PC-9 (cell line): ENCODE measurements around the gene C11orf86. TPM values are rescaled to one million over a fixed set of nuclear protein-coding genes. Genes with fewer than 3 reads are reported as not detected.
"Not testable (repeated sequence)": the region's sequence is repeated elsewhere in the genome, so short reads cannot be mapped to it uniquely, and the experiment has no call there.

ENCODE experiments used
- BruUV-seq: library from RNA; stranded (reverse); fragments of 400-500 nt; replicated peaks from 2 replicates; lab custom pipeline; 2021; lab: Mats Ljungman, UMichigan
- CTCF ChIA-PET: fragments of 300-600 bp; sonication (Branson Sonifier 250); formaldehyde crosslinking; loops from one replicate; lab custom pipeline; 2022; ENCODE audit warnings: antibody characterized with exemption; lab: Charles Lee
- POLR2A ChIA-PET: fragments of 300-600 bp; sonication (Branson Sonifier 250); formaldehyde crosslinking; loops from one replicate; lab custom pipeline; 2022; ENCODE audit warnings: antibody characterized with exemption; ENCODE audit not compliant: unreplicated experiment; lab: Charles Lee
- DNase-seq, 2 experiments: peaks; one replicate each; pipeline versions ENCODE4 v3.0.0 to v3.0.0-alpha.2; 2015 to 2022; ENCODE audit warnings: mixed read lengths in 1 of 2
- H2AFZ ChIP-seq: fragments of 200-600 bp; sonication (generic); 2 replicates; pipeline ENCODE4 v1.8.1; 2017; ENCODE audit warnings: antibody characterized with exemption
- H3F3A ChIP-seq: fragments of 200-600 bp; sonication (generic); 2 replicates; pipeline ENCODE4 v1.8.1; 2017; ENCODE audit warnings: antibody characterized with exemption, mild to moderate bottlenecking, low read depth; ENCODE audit not compliant: insufficient read depth
- H3K27ac ChIP-seq: fragments of 200-600 bp; sonication (generic); 2 replicates; pipeline ENCODE4 v1.6.1; 2016; ENCODE audit warnings: mixed run types
- H3K27me3 ChIP-seq: fragments of 200-600 bp; sonication (generic); 2 replicates; pipeline ENCODE4 v1.6.1; 2016; ENCODE audit warnings: low read depth, mixed run types; ENCODE audit not compliant: insufficient read depth
- H3K36me3 ChIP-seq: fragments of 200-600 bp; sonication (generic); 2 replicates; pipeline ENCODE4 v1.6.1; 2016; ENCODE audit warnings: low read depth, mixed run types
- H3K4me1 ChIP-seq: fragments of 200-600 bp; sonication (generic); replicated peaks from 2 replicates; pipeline ENCODE4 v1.6.1; 2016; ENCODE audit warnings: mixed run types; ENCODE audit not compliant: insufficient read depth
- H3K4me2 ChIP-seq: fragments of 200-600 bp; sonication (generic); 2 replicates; pipeline ENCODE4 v1.6.1; 2017; ENCODE audit warnings: mixed run types
- H3K4me3 ChIP-seq: fragments of 200-600 bp; sonication (generic); 2 replicates; pipeline ENCODE4 v1.6.1; 2016; ENCODE audit warnings: mixed run types
- H3K79me2 ChIP-seq: fragments of 200-600 bp; sonication (generic); 2 replicates; pipeline ENCODE4 v1.6.1; 2017; ENCODE audit warnings: low read depth, mixed run types
- H3K9me2 ChIP-seq: fragments of 200-600 bp; sonication (generic); 2 replicates; pipeline ENCODE4 v1.8.1; 2017; ENCODE audit warnings: mild to moderate bottlenecking; ENCODE audit not compliant: insufficient read depth
- H3K9me3 ChIP-seq: fragments of 200-600 bp; sonication (generic); 2 replicates; pipeline ENCODE4 v1.8.1; 2016; ENCODE audit warnings: low read depth; ENCODE audit not compliant: insufficient read depth
- H4K20me1 ChIP-seq: fragments of 200-600 bp; sonication (generic); 2 replicates; pipeline ENCODE4 v1.8.1; 2017; ENCODE audit not compliant: insufficient read depth
- CTCF ChIP-seq: fragments of 200-600 bp; sonication (generic); conservative IDR thresholded peaks from 2 replicates; pipeline ENCODE4 v1.6.1; 2017; ENCODE audit warnings: mixed run types, antibody characterized with exemption, mild to moderate bottlenecking, moderate library complexity
- EZH2 ChIP-seq: fragments of 200-600 bp; sonication (generic); IDR thresholded peaks from 2 replicates; pipeline ENCODE4 v1.8.0; 2017; ENCODE audit warnings: antibody characterized with exemption, low read depth
- intact Hi-C: fragments of 100-400 bp; cut with micrococcal nuclease; formaldehyde crosslinking; loops from one replicate; pipeline ENCODE4 v1.10.0; 2022; ENCODE audit not compliant: unreplicated experiment
- total RNA-seq: library from RNA; stranded (reverse); gene quantifications from 2 replicates; pipeline ENCODE4 v1.2.3, GENCODE V29; 2021

Gene C11orf86
- total RNA-seq, 1 experiment from 2014 or later = not detected

- Histone ChIP-seq H3K4me2 (no peak overlapping the region), H3K9me2 (no peaks in the 10 kb centered on the region), H3F3A (peaks cover 12% of the 10 kb centered on the region; the same call in 1 of the 2 replicates), H2AFZ (no peak overlapping the region), H3K4me3 (no peak overlapping the region), H3K9me3 (no peaks in the 10 kb centered on the region), H3K4me1 (peaks cover 15% of the 10 kb centered on the region), H3K27ac (no peak overlapping the region), H3K79me2 (no peaks in the 10 kb centered on the region), H3K27me3 (no peaks in the 10 kb centered on the region), H4K20me1 (no peaks in the 10 kb centered on the region), H3K36me3 (no peaks in the 10 kb centered on the region)
- TF ChIP-seq CTCF (no peak), EZH2 (no peak)
- intact Hi-C loops = no loop called here
- no peak for DNase-seq
- BruUV-seq = no TSS peak
- ChIA-PET CTCF (no interaction called here), POLR2A (no interaction called here)
Observed at GRCh38 chr11:67001332-67001731, 26.2 kb downstream of the C11orf86 start.

DNA sequence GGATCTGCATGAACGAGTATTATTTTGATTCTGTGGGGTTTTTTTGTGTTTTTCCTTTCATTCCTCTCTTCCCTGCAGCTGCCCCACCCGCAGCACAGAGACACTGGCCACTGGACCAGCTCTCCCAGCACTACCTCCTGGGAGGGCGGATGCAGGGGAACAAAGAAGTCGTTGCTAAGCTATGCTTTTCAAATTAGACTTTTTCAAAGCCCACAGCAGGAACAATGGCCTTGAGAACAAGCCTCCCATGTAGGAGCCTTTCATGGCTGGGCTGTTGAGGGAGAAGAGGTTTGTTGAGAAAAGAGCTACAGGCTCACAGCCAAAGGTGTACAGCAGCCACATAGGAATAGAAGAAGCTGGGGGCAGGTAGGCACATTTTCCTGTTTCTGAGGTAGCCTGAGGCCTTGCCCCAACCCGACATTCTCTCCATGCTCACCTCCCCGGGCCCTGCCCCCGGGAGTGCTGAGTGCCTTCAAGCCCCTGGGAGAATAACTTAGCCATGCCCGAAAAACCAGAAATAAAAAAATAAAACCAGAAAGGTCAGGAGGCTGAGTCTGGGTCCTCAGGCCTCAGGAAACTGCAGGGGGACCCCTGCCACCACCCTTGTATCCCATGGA is 27.3 kb downstream of the C11orf86 start:
- POLR2A ChIA-PET = interaction anchor here (0.7 kb wide), 1 partner anchor 287 kb away, joined by 3 read pairs; the partner anchor contains the start of gene ANKRD13D
- no TSS peak for BruUV-seq
- CTCF ChIA-PET = no interaction called here

GRCh38 chr11:67002921-67003411 is 27.9 kb downstream of the C11orf86 start:
- CTCF ChIA-PET = no interaction called here
- H2AFZ ChIP-seq = no peak overlapping the region
- H3K9me3 ChIP-seq = no peaks in the 10 kb centered on the region
- peaks cover 13% of the 10 kb centered on the region for H3K4me1 ChIP-seq
- no peaks in the 10 kb centered on the region for H3K9me2 ChIP-seq
- BruUV-seq = no TSS peak
- intact Hi-C loops = no loop called here
- no peaks in the 10 kb centered on the region for H3K27me3 ChIP-seq
- no peak for TF ChIP-seq EZH2
- TF ChIP-seq CTCF = no peak
- no peaks in the 10 kb centered on the region for H3K36me3 ChIP-seq
- H3K79me2 ChIP-seq = no peaks in the 10 kb centered on the region
- no peak overlapping the region for H3K4me3 ChIP-seq
- H3F3A ChIP-seq = peaks cover 6% of the 10 kb centered on the region; the same call in 1 of the 2 replicates
- no peak overlapping the region for H3K4me2 ChIP-seq
- H3K27ac ChIP-seq = no peak overlapping the region
- no peak for DNase-seq
- POLR2A ChIA-PET = interaction anchor here (0.6 kb wide), 1 partner anchor 237 kb away, joined by 3 read pairs; no protein-coding TSS in a partner anchor
- no peaks in the 10 kb centered on the region for H4K20me1 ChIP-seq

More for the DNA sequence above, 27.3 kb downstream of the C11orf86 start:
- Histone ChIP-seq H3K27me3 (no peaks in the 10 kb centered on the region), H4K20me1 (no peaks in the 10 kb centered on the region), H3K27ac (no peak overlapping the region), H3K4me1 (peaks cover 14% of the 10 kb centered on the region), H3K9me2 (no peaks in the 10 kb centered on the region), H3K4me2 (no peak overlapping the region), H3K4me3 (no peak overlapping the region), H3F3A (peaks cover 6% of the 10 kb centered on the region; the same call in 1 of the 2 replicates), H3K9me3 (no peaks in the 10 kb centered on the region), H2AFZ (no peak overlapping the region), H3K79me2 (no peaks in the 10 kb centered on the region), H3K36me3 (no peaks in the 10 kb centered on the region)
- intact Hi-C loops = no loop called here
- TF ChIP-seq CTCF = no peak
- no peak for DNase-seq

DNA sequence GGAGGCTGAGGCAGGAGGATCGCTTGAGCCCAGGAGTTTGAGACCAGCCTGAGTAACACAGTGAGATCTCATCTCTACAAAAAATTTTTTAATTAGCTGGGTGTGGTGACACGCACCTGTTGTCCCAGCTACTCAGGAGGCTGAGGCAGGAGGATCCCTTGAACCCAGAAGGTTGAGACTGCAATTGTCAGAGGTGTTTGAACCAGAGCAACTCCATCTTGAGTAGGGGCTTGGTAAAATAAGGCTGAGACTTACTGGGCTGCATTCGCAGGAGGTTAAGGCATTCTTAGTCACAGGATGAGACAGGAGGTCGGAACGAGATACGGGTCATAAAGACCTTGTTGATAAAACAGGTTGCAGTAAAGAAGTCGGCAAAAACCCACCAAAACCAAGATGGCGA is 30.1 kb downstream of the C11orf86 start:
- POLR2A ChIA-PET, DNase-seq, H3F3A ChIP-seq, H3K9me3 ChIP-seq, H2AFZ ChIP-seq, H3K4me3 ChIP-seq, H4K20me1 ChIP-seq, H3K36me3 ChIP-seq, H3K4me2 ChIP-seq, H3K79me2 ChIP-seq, H3K9me2 ChIP-seq, H3K27ac ChIP-seq, CTCF ChIA-PET, BruUV-seq, H3K27me3 ChIP-seq, intact Hi-C loops: not testable (repeated sequence)
- H3K4me1 ChIP-seq = peaks cover 13% of the 10 kb centered on the region
